ENCODE data around the gene COG8. TPM values are rescaled to one million over a fixed set of nuclear protein-coding genes. Genes with fewer than 3 reads are reported as not detected.

The COG8 gene
- 24.7 and 36.8 TPM in 2 replicates for total RNA-seq

GRCh38 chr16:69339289-69340094, at the start of gene COG8, which contains the start of gene NIP7:
COG8 (minus strand) TSS chr16:69339564; CDS start chr16:69339552, 12 bp downstream.
NIP7 (plus strand) TSS chr16:69339772; CDS start chr16:69339830, 58 bp downstream.

GRCh38 chr16:69351309-69352027, 12.1 kb upstream of the COG8 start, which contains the start of gene TMED6:
TMED6 (minus strand) TSS chr16:69351786; CDS start chr16:69351753, 33 bp downstream.

DNA sequence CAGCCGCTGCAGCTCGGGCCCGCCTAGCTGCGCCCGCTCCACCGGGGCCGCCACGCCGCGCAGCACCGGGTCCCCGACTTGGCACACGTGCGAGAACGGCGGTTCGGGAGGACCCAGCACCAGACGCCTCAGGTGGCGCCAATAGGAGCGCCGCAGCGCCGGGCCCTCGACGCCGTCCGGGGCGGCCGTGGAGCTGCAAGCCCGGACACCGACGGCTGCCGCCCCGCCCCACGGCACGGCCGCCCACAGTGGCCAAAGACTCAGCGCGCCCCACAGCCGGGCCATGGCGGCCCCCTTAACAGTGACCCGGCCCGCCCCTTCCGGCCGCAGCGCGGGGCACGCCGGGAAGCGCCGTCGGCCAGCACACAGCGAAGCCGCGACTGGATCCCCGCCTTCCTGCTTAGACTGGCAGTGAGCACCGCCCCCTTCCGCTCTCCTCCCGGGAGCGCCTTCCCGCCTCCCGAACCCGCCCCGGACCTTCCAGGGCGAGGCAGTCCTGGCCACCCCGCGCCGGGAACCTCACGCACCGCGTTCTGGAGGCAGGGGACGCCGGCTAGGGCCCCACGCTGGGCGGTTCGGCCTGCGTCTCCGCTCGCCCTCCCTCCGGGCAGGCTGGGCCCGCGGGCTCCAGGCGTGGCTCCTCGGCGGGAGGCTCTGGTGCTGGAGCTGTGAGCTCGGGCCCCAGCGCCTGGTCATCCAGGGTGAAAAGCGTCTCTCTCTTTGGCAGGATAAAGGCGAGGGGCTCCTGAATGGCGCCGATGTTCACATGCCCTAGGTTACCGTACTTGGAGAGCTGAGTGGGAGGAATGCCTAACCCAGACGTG, 8.9 kb downstream of the COG8 start, which contains the start of gene PDF:
TSS of gene PDF (minus strand) at position 303 of the 824 bp plus-strand sequence. CDS start at position 285, 18 bp downstream.

DNA sequence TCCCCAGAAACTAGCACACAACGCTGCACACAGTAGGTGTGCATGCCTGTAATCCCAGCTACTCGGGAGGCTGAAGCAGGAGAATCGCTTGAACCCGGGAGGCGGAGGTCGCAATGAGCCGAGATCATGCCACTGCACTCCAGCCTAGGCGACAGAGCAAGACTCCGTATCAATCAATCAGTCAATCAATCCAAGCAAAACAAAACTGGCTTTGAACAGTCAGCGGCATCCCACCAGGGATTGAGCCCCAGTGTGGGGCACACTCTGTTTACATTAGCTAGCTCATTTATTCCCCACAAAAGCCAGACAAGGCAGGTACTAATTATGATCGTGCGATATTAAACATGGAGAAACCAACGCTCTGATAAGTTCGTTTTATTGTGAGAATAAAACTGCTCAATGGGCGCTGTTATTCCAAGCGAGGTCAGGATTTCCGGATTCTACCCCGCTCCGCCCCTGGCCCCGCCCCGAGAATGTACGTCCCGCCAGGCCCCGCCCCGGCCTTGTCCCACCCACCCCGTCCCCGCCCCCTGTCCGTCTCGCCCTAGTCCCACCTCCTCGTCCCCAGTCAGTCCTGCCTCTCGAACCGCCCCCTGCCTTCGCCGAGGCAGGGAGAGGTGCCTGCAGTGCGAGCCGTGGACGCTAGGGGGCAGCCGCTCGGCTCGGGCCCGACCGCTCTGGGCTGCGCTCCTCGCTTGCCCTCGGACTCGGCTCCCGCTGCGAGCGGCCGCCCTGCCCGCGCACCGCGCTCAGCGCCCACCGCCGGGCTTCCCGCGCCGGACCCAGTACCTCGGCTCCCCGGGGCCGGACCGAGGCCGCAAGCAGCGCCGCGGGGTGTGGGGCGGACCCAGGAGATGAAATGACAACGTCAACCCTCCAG, 28.5 kb downstream of the COG8 start, which contains the start of gene VPS4A:
TSS of gene VPS4A (plus strand) at position 698 of the 880 bp plus-strand sequence. CDS start at position 860, 162 bp downstream.

Other genes starting within 250 kb of the COG8 start
- gene HAS3, start 233.9 kb downstream of the COG8 start, total RNA-seq = 0.40 and 1.2 TPM in 2 replicates
- gene CHTF8, start 207.0 kb downstream of the COG8 start, total RNA-seq = 88.7 and 129 TPM in 2 replicates
- gene UTP4, start 206.9 kb downstream of the COG8 start, total RNA-seq = 32.6 and 38.1 TPM in 2 replicates
- 90.4 and 101 TPM in 2 replicates for gene SNTB2, start 152.4 kb downstream of the COG8 start, total RNA-seq
- 37.9 and 41.4 TPM in 2 replicates for gene VPS4A, start 28.2 kb downstream of the COG8 start, total RNA-seq
- 8.5 and 11.7 TPM in 2 replicates for gene PDF, start 9.0 kb downstream of the COG8 start, total RNA-seq
- 42.5 and 50.3 TPM in 2 replicates for gene NIP7, start 208 bp upstream of the COG8 start, total RNA-seq
- gene TMED6, start 12.2 kb upstream of the COG8 start, total RNA-seq = 0.13 and 0.14 TPM in 2 replicates
- 19.7 and 23.3 TPM in 2 replicates for gene TERF2, start 46.4 kb upstream of the COG8 start, total RNA-seq
- 138 and 173 TPM in 2 replicates for gene CYB5B, start 85.1 kb upstream of the COG8 start, total RNA-seq
- 49.0 and 56.0 TPM in 2 replicates for gene NFAT5, start 226.4 kb upstream of the COG8 start, total RNA-seq